ENCODE measurements around the gene MIAT. TPM values are rescaled to one million over a fixed set of nuclear protein-coding genes. Genes with fewer than 3 reads are reported as not detected.

The MIAT gene
- total RNA-seq, 3 donors from 2014 or later (not counting 1 experiment from before 2014, with no cell fraction given) = 75.3 to 105 (median 76.3) TPM

DNA sequence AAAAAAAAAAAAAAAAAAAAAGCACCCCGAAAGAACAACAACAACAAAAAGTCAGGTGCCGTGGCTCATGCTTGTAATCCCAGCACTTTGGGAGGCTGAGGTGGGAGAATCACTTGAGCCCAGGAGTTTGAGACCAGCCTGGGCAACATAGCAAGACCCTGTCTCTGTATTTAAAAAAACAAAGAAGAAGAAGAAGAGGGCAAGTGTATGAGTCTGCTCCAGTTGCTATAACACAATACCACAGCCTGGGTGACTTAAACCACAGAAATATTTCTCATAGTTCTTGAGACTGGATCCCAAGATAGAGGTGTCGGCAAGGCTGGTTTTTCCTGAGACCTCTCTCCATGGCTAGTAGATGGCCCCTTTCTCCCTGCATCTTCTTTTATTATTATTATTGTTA lies 23.2 kb upstream of the MIAT start:
- Mint-ChIP-seq H3K9me3 (no peaks in the 10 kb centered on the region), H3K4me3 (no peak overlapping the region), H3K36me3 (no peaks in the 10 kb centered on the region), H3K27ac (no peak overlapping the region), H3K4me1 (peaks cover 6 to 27% of the 10 kb centered on the region in 2 donors), H3K27me3 (ENCODE audit: low read depth in 2 of 2) (no peaks in the 10 kb centered on the region)
- Histone ChIP-seq H3K27me3 (ENCODE audit: control insufficient read depth, insufficient read depth, low read length) (no peaks in the 10 kb centered on the region), H3K4me1 (ENCODE audit: control insufficient read depth, insufficient read depth, low read length) (peaks cover 6% of the 10 kb centered on the region), H3K9me3 (ENCODE audit: control insufficient read depth, insufficient read depth, low read length) (no peaks in the 10 kb centered on the region), H3K36me3 (ENCODE audit: control insufficient read depth, insufficient read depth, low read length) (no peaks in the 10 kb centered on the region), H3K27ac (ENCODE audit: low read length) (no peak overlapping the region), H3K4me3 (ENCODE audit: low read length) (no peak overlapping the region)
- WGBS (ENCODE audit: insufficient coverage) = 100% methylated on average over 2 of the region's 3 CpGs
- TF ChIP-seq, protein P1, sequence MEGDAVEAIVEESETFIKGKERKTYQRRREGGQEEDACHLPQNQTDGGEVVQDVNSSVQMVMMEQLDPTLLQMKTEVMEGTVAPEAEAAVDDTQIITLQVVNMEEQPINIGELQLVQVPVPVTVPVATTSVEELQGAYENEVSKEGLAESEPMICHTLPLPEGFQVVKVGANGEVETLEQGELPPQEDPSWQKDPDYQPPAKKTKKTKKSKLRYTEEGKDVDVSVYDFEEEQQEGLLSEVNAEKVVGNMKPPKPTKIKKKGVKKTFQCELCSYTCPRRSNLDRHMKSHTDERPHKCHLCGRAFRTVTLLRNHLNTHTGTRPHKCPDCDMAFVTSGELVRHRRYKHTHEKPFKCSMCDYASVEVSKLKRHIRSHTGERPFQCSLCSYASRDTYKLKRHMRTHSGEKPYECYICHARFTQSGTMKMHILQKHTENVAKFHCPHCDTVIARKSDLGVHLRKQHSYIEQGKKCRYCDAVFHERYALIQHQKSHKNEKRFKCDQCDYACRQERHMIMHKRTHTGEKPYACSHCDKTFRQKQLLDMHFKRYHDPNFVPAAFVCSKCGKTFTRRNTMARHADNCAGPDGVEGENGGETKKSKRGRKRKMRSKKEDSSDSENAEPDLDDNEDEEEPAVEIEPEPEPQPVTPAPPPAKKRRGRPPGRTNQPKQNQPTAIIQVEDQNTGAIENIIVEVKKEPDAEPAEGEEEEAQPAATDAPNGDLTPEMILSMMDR (IDR thresholded peaks at IDR 0.05) = no peak
- intact Hi-C loops (cut with micrococcal nuclease) = no loop called here
- DNase-seq (no peak), ATAC-seq (no peak)

DNA sequence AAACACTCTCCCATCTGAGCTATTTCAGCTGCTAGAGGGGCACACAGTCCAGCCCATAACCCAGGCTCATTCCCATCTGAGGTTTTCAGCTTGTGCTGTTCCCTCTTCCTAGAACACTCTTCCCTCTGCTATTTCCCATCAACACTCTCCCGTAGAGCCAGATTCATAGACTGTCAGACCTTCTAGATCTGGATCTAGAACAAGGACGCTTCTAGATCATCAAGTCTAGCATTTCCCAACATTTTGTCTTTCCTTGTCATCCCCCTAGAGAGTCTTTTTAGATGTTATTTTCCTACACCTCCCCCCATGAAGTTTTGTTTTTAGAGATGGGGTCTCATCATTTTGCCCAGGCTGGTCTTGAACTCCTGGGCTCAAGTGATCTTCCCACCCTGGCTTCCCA lies 22.3 kb upstream of the MIAT start:
- H3K27me3 Mint-ChIP-seq (ENCODE audit: low read depth in 2 of 2) = no peaks in the 10 kb centered on the region
- Histone ChIP-seq H3K27me3 (ENCODE audit: control insufficient read depth, insufficient read depth, low read length) (no peaks in the 10 kb centered on the region), H3K9me3 (ENCODE audit: control insufficient read depth, insufficient read depth, low read length) (no peaks in the 10 kb centered on the region), H3K4me3 (ENCODE audit: low read length) (no peak overlapping the region), H3K4me1 (ENCODE audit: control insufficient read depth, insufficient read depth, low read length) (peaks cover 4% of the 10 kb centered on the region), H3K36me3 (ENCODE audit: control insufficient read depth, insufficient read depth, low read length) (no peaks in the 10 kb centered on the region), H3K27ac (ENCODE audit: low read length) (no peak overlapping the region)
- TF ChIP-seq, protein P1 (IDR thresholded peaks at IDR 0.05) = no peak
- H3K4me3 Mint-ChIP-seq = no peak overlapping the region
- DNase-seq (no peak), ATAC-seq (no peak)
- WGBS (ENCODE audit: insufficient coverage) = 96% methylated on average over 2 of the region's 2 CpGs
- H3K9me3 Mint-ChIP-seq = no peaks in the 10 kb centered on the region
- intact Hi-C loops (cut with micrococcal nuclease) = no loop called here
- H3K36me3 Mint-ChIP-seq = no peaks in the 10 kb centered on the region
- H3K4me1 Mint-ChIP-seq = peaks cover 7 to 29% of the 10 kb centered on the region in 2 donors
- no peak overlapping the region for H3K27ac Mint-ChIP-seq

DNA sequence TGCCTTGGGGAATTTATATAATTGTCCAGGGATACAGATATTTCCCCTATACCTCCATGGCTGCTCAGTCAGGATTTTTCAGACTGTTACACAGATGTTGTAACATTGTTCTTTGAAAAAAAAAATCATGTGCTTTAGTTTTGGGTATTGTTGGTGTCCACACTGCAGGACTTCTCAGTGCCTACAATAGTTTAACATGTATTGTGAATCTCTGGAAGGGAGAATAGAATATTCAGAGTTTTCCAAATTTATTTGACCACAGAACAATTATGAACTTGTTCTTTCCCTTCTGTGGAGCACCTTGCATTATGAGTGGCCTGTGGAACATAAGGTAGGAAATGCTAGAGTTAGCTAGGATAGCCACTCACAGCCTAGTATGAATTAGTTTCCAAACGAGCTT lies 21.1 kb upstream of the MIAT start:
- H3K9me3 ChIP-seq (ENCODE audit: control insufficient read depth, insufficient read depth, low read length) = no peaks in the 10 kb centered on the region
- Mint-ChIP-seq H3K27me3 (ENCODE audit: low read depth in 2 of 2) (no peaks in the 10 kb centered on the region), H3K9me3 (no peaks in the 10 kb centered on the region), H3K27ac (no peak overlapping the region), H3K4me3 (no peak overlapping the region), H3K36me3 (no peaks in the 10 kb centered on the region), H3K4me1 (peaks cover 19 to 40% of the 10 kb centered on the region in 2 donors)
- no peaks in the 10 kb centered on the region for H3K36me3 ChIP-seq (ENCODE audit: control insufficient read depth, insufficient read depth, low read length)
- peaks cover 7% of the 10 kb centered on the region for H3K4me1 ChIP-seq (ENCODE audit: control insufficient read depth, insufficient read depth, low read length)
- no peak overlapping the region for H3K4me3 ChIP-seq (ENCODE audit: low read length)
- H3K27ac ChIP-seq (ENCODE audit: low read length) = no peak overlapping the region
- no peaks in the 10 kb centered on the region for H3K27me3 ChIP-seq (ENCODE audit: control insufficient read depth, insufficient read depth, low read length)
- DNase-seq (no peak), ATAC-seq (no peak)
- 58% methylated on average over 1 of the region's 1 CpG for WGBS (ENCODE audit: insufficient coverage)
- intact Hi-C loops (cut with micrococcal nuclease) = no loop called here
- TF ChIP-seq, protein P1 (IDR thresholded peaks at IDR 0.05) = no peak
